ENCODE data around the gene NEK6.

NEK6 gene

DNA sequence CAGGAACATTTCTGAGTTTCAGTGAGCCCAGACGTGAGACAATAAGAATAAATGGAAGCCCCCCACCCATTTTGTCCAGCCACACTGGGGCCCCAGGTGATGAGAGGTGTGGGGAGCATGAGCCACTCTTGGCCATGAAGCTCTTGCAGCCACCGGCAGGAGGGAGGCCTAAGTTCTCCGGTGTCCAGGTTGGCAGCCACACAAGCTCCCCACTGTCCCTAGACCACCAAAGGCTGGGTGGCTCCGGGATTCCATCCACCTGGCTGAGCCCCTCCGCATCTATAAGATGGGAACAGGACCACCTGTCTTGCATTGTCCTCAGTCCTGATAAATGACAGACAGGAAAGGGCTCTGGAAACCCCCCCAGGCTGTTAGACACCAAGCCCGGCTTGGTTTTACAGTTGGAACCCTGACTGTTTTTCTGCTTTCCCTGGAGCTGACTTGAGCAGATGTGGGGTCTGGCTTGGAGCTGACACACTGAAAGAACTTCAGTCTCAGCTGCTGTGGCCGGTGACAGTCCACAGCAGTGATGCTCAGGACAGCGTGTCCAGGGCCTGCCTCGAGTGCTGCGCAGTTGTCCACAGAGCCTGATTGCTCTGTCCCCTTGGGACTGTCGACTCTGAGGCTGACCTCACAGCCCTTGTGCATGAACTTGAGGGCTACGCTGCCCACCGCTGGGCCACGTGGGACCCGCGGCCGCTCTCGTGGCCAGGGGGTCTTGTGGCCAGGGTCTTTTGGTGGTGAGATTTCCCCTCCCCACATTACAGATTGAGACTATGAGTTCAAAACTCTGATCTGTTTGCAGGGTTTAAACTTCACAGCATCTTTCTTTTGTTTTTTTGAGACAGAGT is 82.7 kb downstream of the NEK6 start:
- peaks cover 34% of the 10 kb centered on the region for H3K36me3 Mint-ChIP-seq (ENCODE audit: low read depth)
- H3K4me1 Mint-ChIP-seq = peaks cover 17% of the 10 kb centered on the region
- H3K4me3 Mint-ChIP-seq = no peak overlapping the region
- H3K27me3 Mint-ChIP-seq (ENCODE audit: low read depth) = no peaks in the 10 kb centered on the region
- H3K9me3 Mint-ChIP-seq = peaks cover 5% of the 10 kb centered on the region
- H3K27ac Mint-ChIP-seq = no peak overlapping the region
- TF ChIP-seq, protein P1, sequence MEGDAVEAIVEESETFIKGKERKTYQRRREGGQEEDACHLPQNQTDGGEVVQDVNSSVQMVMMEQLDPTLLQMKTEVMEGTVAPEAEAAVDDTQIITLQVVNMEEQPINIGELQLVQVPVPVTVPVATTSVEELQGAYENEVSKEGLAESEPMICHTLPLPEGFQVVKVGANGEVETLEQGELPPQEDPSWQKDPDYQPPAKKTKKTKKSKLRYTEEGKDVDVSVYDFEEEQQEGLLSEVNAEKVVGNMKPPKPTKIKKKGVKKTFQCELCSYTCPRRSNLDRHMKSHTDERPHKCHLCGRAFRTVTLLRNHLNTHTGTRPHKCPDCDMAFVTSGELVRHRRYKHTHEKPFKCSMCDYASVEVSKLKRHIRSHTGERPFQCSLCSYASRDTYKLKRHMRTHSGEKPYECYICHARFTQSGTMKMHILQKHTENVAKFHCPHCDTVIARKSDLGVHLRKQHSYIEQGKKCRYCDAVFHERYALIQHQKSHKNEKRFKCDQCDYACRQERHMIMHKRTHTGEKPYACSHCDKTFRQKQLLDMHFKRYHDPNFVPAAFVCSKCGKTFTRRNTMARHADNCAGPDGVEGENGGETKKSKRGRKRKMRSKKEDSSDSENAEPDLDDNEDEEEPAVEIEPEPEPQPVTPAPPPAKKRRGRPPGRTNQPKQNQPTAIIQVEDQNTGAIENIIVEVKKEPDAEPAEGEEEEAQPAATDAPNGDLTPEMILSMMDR (IDR thresholded peaks at IDR 0.05; ENCODE audit: unreplicated experiment in 3 of 3) = no peak

DNA sequence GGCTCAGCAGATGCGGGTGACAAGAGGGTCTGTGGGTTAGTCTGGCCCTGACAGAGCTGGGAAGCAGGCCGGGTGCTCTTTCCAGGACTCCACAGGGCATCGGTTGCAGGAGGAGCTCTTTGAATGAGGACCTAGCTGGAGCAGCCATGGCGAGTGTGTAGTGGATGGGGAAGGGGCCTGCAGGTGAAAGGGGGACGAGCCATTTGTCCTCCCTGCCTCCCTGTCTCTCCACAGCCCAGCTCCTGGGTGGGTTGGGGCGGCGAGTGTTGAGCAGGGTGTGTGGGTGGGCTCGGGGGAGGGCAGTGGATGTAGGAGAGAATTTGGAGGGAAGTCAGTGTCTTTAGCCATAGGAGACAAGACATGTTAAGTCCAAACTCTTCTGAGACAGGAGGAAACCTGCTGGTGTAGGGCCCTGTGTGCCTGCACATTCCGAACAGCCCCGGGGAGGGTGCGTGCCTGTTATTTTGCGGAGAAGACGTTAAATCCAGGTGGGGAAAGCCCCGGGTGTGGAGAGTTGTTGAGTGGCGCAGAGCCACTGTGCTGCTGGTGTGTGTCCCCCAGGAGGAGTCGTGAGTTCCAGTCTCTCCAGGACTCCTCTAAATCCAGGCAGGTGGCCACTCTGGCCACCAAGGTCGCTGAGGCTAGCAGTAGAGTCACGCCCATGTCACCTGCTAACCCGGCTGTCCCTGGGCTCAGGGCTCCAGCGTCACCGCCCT is 83.9 kb downstream of the NEK6 start:
- TF ChIP-seq, protein P1 (IDR thresholded peaks at IDR 0.05; ENCODE audit: unreplicated experiment in 3 of 3) = no peak
- H3K4me3 Mint-ChIP-seq = no peak overlapping the region
- H3K27me3 Mint-ChIP-seq (ENCODE audit: low read depth) = no peaks in the 10 kb centered on the region
- H3K27ac Mint-ChIP-seq = no peak overlapping the region
- peaks cover 24% of the 10 kb centered on the region for H3K36me3 Mint-ChIP-seq (ENCODE audit: low read depth)
- H3K4me1 Mint-ChIP-seq = peaks cover 17% of the 10 kb centered on the region
- peaks cover 5% of the 10 kb centered on the region for H3K9me3 Mint-ChIP-seq

DNA sequence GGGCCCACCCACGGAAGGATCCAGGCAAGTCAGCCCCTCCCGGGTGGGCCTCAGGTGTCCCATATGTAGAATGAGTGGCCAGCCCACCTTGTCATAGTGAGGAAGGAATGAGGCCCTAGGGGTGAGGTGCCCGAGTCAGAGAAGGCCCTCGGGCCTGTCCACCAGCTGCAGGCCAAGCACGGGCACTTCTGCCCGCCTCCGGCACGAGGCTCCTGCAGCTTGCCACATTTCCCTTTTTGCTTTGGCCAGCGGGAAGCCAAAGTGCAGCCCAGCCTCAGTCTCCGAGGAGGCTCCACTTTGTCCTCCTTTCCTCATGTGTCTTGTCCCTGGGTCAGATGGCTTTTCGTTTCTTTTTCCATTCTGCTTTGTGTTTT is 84.6 kb downstream of the NEK6 start:
- Mint-ChIP-seq H3K27ac (peak overlapping the region; percentile 57 to 86 (median 67)), H3K36me3 (ENCODE audit: low read depth) (peaks cover 20% of the 10 kb centered on the region), H3K4me1 (peaks cover 17% of the 10 kb centered on the region), H3K9me3 (peaks cover 5% of the 10 kb centered on the region), H3K27me3 (ENCODE audit: low read depth) (no peaks in the 10 kb centered on the region), H3K4me3 (no peak overlapping the region)
- TF ChIP-seq, protein P1 (IDR thresholded peaks at IDR 0.05; ENCODE audit: unreplicated experiment in 3 of 3) = no peak

DNA sequence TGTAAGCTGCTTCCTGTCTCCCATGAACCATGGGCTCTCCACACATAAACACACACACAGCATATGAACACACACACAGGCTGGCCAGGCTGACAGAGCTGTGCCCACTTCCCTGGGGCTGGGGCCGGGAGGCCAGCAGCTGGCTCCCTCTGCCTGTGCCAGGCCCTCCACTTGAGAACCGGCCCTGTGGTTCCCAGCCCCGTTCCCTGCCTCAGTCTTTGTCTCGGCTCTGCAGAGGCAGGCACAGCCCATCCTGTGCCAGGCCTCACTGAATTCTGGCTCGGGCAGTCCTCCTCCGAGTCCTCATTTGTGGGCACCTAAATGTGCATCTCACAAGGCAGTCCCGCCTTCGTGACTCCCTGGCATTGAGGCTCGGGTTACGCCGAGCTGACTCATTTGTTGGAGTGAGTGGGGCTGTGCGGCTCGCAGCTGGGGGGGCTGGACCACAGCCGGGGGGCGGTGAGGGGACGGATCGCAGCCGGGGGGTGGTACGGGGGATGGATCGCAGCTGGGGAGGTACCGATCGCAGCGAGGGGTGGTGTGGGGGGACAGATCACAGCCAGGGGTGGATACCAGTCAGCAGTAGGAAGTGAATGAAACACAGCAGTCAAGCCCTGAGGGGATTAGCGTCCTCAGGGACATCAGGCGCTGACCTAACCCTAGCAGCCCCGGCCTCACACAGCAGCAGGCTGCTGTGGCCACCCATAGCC is 85.2 kb downstream of the NEK6 start:
- TF ChIP-seq, protein P1 (IDR thresholded peaks at IDR 0.05; ENCODE audit: unreplicated experiment in 3 of 3) = no peak
- Mint-ChIP-seq H3K36me3 (ENCODE audit: low read depth) (peaks cover 18% of the 10 kb centered on the region), H3K4me1 (peaks cover 17% of the 10 kb centered on the region), H3K27ac (peak overlapping the region; percentile 57 to 86 (median 67)), H3K9me3 (peaks cover 5% of the 10 kb centered on the region), H3K4me3 (no peak overlapping the region), H3K27me3 (ENCODE audit: low read depth) (no peaks in the 10 kb centered on the region)

DNA sequence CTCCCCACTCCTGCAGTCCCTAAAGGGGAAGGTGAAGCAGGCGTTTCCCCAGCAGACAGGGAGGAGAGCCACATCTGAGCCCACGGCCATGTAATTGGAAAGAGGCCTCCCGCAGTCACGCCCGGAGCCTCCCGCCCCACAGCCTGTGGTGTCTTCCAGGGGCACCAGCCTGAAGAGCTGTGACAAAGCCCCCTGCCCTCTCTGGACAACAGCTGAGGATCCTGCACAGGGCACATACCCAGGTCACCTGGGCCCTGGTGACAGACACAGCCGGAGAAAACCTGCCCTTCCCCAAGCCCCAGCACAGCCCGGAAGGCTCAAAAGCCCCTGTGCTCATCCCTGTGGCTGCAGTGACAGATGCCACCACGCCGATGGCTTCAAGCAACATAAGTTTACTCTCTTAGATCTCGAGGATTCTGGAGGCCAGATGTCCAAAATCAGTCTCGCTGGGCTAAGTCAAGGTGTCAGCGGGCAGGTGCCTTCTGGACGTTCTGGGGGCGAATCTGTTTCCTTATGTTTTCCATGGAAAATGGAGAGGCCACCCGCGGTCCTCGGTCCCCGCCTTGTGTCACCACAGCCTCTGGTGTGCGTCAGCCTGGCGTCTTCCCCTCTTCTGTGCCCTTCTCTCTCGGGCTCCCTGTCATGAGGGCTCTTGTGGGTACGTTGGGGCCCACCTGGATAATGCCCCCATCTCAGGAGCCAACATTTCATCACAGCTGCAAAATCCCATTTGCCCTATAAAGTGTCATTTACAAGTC is 86.0 kb downstream of the NEK6 start:
- Mint-ChIP-seq H3K36me3 (ENCODE audit: low read depth) (peaks cover 15% of the 10 kb centered on the region), H3K27me3 (ENCODE audit: low read depth) (no peaks in the 10 kb centered on the region), H3K27ac (no peak overlapping the region), H3K4me3 (no peak overlapping the region), H3K9me3 (no peaks in the 10 kb centered on the region), H3K4me1 (peaks cover 17% of the 10 kb centered on the region)
- TF ChIP-seq, protein P1 (IDR thresholded peaks at IDR 0.05; ENCODE audit: unreplicated experiment in 3 of 3) = no peak
